Measurements from ENCODE around the gene HUWE1.
"Not testable (repeated sequence)": the region's sequence is repeated elsewhere in the genome, so short reads cannot be mapped to it uniquely, and the experiment has no call there.

HUWE1 gene, protein sequence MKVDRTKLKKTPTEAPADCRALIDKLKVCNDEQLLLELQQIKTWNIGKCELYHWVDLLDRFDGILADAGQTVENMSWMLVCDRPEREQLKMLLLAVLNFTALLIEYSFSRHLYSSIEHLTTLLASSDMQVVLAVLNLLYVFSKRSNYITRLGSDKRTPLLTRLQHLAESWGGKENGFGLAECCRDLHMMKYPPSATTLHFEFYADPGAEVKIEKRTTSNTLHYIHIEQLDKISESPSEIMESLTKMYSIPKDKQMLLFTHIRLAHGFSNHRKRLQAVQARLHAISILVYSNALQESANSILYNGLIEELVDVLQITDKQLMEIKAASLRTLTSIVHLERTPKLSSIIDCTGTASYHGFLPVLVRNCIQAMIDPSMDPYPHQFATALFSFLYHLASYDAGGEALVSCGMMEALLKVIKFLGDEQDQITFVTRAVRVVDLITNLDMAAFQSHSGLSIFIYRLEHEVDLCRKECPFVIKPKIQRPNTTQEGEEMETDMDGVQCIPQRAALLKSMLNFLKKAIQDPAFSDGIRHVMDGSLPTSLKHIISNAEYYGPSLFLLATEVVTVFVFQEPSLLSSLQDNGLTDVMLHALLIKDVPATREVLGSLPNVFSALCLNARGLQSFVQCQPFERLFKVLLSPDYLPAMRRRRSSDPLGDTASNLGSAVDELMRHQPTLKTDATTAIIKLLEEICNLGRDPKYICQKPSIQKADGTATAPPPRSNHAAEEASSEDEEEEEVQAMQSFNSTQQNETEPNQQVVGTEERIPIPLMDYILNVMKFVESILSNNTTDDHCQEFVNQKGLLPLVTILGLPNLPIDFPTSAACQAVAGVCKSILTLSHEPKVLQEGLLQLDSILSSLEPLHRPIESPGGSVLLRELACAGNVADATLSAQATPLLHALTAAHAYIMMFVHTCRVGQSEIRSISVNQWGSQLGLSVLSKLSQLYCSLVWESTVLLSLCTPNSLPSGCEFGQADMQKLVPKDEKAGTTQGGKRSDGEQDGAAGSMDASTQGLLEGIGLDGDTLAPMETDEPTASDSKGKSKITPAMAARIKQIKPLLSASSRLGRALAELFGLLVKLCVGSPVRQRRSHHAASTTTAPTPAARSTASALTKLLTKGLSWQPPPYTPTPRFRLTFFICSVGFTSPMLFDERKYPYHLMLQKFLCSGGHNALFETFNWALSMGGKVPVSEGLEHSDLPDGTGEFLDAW (N-terminal part only)

DNA sequence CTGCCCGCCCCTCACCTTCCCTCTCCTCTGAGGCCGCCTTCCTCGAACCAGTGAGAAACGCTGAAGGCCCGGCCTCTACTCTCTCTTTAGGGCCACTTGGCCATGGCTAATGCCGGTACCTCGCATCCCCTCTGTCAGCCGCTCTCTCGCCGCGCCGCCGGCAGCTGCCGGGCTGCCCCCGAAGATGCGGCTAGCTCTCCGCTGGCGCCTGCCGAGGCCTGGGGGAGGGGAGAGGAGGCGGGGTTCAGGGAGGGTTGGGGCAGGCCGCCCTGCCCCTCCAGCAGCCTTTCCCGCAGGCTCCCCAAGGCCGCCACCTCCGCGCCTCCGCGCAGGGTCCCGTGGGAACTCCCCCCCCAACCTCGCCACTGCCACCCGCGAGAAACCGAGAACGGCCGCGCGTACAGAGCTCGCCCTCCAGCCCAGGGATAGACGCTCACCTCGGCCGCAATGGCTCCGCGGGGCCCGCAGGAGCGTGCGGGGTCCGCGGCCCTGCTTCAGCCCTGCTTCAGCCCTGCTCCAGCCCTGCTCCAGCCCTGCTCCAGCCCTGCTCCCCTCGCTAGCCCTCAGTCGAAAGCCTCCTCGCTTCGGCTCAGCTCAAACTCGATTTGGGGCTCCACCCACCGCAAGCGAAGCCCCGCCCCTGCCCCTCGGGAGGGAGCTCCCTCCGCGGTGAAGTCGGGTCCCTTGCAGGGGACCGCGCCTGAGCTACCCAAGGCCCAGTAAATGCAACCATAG, at the start of gene HUWE1:
TSS of gene HUWE1 (minus strand) at position 569 of the 735 bp plus-strand sequence. CDS start 32,612 bp downstream, outside the sequence.
- peak; percentile 86 for DNase-seq

DNA sequence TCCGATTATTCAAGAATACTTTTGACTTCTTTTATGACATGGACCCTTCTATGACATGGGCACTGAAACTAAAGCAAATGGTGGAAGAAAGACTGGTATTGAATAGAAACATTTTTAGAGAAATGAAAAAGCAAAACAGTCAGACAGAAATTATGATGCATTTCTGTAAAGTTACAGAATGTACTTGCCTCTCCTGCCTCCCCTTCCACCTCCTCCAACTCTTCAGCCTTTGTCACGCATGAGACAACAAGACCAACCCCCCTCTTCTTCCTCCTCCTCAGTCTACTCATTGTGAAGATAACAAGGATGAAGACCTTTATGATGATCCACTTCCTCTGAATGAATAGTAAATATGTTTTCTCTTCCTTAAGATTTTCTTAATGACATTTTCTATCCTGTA, 46.3 kb upstream of the HUWE1 start:
- no peak for DNase-seq

DNA sequence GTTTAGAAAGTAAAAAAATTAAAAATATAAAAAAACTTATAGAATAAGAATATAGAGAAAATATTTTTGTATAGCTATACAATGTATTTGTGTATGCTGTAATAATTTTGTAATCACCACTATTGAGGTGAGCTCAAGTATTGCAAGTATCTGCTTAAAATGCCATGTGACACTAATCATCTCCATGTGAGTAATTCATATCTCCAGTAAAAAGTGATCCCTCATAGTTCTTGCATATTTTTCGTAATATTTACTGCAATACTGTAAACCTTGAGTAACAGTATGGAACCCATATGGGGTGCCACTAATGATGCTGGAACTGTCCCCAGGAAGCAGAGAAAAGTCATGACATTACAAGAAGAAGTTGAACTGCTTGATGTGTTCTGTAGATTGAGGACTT, 43.2 kb upstream of the HUWE1 start:
- no peak for DNase-seq

DNA sequence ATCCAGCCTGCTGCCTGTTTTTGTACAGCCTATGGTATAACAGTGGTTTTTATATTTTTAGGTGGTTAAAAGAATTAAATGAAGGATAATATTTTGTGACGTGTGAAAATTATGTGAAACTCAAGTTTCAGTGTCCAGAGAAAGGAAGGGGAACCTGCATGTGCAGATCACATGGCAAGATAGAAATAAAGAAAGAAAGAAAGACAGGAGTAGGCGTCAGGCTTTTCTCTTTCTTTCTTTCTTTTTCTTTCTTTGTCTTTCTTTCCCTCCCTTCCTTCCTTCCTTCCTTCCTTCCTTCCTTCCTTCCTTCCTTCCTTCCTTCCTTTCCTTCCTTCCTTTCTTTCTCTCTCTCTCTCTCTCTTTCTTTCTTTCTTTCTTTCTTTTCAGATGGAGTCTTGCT, 42.0 kb upstream of the HUWE1 start:
- DNase-seq: no peak

DNA sequence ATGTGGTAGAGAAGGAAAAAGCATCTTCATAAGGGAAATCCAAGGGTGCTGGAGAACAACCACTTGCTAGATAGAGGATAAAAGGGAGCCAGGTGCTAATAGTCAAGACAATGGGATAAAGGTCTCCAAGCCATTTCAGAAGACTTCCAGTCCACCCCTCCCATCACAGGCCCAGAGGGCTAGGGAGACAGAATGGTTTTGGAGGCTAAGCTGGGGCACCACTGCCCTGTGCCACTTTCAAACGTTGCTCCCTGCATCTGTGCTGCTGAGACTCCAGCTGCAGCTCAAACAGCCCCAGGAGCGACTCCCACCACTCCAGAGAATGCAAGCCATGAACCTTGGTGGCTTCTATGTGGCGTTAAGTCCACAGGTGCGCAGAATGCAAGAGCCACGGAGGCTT, 38.4 kb upstream of the HUWE1 start:
- no peak for DNase-seq

DNA sequence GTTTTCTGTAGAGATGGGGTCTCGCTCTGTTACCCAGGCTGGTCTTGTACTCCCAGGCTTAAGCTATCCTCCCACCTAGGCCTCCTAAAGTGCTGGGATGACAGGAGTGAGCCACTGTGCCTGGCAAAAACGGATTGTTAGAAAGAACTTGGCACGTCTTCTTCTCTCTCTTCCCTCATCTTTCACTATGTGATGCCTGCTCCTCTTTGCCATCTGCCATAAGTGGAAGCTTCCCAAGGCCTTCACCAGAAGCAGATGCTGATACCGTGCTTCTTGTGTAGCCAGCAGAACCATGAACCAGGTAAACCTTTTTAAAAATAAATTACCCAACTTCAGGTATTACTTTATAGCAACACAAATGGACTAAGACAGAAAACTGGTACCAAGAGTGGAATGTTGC, 36.9 kb upstream of the HUWE1 start:
- DNase-seq: no peak

DNA sequence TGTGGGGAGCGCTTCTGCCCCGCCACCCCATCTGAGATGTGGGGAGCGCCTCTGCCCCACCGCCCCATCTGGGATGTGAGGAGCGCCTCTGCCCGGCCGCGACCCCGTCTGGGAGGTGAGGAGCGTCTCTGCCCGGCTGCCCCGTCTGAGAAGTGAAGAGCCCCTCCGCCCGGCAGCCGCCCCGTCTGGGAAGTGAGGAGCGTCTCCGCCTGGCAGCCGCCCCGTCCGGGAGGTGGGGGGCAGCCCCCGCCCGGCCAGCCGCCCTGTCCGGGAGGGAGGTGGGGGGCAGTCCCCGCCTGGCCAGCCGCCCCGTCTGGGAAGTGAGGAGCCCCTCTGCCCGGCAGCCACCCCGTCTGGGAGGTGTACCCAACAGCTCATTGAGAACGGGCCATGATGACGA, 35.1 kb upstream of the HUWE1 start:
- not testable (repeated sequence) for DNase-seq

DNA sequence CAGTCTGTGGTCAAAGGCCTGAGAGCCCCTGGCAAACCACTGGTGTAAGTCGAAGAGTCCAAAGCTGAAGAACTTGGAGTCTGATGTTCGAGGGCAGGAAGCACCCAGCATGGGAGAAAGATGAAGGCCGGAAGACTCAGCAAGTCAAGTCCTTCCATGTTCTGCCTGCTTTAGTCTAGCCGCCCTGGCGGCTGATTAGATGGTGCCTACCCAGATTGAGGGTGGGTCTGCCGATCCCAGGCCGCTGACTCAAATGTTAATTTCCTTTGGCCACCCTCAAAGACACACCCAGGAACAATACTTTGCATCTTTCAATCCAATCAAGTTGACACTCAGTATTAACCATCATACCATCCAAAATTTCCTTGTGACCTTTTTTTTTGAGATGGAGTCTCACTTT, 33.1 kb upstream of the HUWE1 start:
- not testable (repeated sequence) for DNase-seq

DNA sequence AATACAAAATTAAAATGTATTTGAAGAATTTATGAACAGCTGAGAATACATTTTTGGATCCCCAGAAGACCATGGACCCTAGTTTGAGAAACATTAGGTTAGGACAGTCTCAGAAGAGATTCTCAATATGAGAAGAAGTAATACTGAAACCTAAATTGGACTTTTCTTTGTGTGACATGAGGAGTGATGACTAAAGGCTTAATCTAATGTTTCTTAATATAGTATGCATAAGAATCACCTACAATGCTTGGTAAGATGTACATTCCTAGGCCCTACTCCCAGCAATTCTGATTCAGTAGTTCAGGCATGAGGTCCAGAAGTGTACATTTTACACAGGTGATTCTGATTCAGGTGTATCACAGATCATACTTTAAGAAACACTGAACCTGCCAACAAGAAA, 31.6 kb upstream of the HUWE1 start:
- DNase-seq: no peak

DNA sequence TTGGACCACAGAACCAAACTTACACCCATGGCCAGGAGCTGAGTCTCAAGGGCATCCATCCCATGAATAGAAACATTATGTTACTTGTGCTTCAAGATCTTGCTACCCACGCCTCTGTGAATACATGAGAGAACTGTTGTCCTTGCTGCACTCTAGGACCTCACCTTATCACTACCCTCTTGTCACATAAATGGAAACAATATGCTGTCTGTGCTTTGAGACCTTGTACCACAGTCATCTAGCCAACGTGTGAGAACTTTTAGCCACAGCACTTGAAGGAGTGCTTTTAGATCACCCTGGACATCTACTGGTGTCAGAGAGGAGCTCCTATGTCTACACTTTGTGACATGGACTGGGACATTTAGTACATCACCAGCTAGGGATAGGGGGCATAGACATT, 30.7 kb upstream of the HUWE1 start:
- no peak for DNase-seq

DNA sequence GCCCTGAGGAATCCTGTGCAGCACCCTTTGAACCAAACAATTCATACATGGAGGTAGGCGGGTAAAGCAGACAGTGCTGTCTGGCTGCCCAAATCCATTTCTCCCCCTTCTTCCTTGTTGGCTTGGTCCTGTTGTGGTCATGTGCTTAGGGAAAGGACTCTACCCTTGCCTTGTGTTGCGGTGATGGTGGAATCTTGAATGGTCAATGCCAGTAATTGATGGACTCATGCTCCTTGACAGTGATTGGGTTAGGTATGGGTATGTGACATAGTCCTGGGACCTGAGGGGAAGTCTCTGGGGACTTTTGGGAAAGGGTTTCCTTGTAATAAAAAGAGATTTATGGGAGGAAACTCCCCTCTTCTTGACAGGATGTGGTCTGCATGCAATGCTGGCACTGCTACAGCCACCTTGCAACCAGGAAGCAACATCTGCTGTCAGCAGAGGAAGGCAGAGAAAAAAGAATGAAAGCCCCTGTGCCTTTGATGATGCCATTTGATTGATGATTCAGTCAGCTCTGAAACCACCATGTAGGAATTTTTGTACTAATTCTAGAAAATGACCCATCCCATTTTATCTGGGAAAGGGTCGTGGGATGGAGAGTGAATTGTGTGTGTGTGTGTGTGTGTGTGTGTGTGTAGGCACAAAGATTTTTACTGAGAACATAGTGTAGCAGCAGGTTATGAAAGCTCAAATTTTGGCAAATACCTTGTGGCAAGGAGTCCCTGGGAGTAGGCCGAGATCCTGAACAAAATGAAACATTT, 30.0 kb upstream of the HUWE1 start:
- no peak for DNase-seq

DNA sequence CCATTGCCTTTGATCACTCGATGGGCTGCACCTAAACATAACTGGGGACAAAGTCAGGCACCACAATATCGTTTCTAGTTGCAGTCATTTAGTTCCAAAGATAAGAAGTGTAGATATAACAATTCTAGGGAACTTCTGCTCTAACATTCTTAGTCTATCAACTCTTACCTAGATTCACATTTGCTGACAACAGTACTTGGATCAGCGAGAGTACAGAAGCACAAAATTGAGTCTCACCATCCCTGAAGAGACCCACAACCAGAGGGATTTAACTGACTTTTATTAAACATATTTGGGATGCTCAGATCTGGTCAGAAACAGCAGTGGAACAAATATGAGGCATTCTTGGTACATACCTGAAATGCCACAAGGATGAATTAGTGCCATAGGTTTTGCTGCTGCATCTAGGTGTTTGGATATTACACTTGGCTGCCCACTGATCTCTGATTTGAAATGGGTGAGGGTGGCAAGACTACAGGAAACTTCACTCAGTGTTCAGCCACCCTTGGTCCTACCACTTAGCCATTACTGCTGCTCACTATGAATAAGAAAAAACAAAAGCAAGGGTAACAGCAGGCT, 28.9 kb upstream of the HUWE1 start:
- no peak for DNase-seq

DNA sequence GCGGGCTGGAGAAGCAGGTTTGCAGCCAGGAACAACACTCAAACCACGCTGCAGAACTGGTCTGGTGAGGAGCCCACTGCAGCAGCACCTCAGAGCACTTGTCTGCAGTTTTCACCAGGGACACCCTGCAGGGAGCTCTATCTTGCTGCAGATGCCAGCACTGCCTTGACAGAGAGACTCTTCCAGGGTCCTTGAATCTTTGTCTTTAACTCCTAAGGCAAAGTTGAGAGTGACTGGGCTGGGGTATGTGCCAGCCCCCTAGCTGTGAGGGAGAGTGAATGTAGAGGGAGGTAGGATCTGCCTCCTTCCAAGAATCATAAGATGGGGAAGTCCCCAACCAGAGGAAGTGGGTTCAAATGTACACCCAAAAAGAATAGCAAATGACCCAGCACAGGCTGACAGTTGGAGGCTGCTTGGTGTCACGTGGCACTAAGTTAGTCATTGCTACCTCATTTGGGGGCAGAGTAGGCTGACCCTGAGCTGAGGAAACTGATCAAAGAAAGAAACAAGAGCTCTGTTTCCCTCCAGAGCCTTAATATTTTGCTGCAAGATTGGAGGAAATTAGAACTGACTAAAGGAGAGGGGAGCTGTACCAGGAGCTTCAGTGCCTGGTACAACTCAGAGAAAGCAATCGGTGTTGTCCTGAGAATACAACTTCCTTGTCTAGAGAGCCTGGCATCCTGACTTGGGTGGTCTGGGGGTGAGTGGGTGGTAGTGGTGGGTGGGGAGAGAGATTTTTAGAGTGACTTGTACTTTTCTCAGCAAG, 28.2 kb upstream of the HUWE1 start:
- no peak for DNase-seq

DNA sequence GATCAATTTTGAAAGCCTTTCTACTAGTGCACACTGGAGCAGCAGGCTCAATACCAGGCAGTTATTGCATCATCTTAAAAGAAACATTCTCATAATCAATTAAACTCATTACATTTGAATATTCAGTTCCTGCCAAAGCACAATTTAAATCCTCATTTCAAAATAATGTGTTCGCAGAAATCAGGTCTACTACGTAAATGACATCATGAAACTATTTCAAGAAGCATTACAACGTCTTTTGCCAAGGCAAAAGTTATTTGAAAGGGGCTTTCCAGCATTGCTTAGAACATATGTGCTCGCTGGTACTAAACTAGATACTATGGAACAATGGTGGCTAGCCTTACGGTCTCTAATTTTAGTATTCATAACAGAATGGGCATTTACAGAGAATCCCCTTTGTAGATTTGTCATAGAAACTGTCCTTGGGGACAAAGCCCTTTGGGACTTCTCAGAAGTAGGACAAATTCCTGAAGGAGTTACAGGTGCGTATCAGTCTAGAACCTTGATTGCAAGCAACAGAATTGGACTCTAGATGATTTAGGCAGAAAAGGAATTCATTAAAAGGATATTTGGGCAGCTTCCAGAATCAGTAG, 27.6 kb upstream of the HUWE1 start:
- DNase-seq: no peak

DNA sequence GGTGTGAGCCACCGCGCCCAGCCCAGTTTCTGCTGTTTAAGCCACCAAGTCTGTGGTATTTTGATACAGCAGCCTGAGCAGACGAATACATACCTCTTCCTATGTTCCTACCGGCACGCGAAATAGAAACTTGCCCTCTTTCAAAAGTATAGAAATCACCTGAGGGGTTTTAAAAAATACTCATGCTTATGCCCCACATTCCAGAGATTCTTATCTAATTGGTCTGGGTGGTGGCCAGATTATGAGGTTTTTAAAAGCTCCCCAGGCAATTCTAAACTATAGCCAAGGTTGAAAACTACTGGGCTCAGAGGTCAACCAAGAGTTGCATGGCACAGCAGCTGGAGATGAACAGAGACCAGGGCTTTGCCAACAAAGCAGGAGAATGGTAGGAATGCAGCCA, 24.9 kb upstream of the HUWE1 start:
- no peak for DNase-seq

DNA sequence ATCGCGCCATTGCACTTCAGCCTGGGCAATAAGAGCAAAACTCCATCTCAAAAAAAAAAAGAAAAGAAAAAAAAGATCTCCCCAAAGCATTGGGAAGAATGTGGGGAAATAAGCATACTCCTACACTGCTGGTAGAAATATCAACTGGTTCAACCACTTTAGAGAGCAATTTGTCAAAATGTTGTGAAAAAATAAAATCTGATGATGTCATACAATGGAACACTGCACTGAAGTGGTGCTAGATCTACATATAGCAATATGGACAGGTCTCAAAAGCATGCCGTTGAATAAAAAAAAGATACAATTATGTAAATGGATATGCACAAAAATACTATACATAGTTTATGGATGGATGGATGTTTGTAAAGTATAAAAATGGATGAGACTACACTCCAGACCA, 18.3 kb upstream of the HUWE1 start:
- no peak for DNase-seq

DNA sequence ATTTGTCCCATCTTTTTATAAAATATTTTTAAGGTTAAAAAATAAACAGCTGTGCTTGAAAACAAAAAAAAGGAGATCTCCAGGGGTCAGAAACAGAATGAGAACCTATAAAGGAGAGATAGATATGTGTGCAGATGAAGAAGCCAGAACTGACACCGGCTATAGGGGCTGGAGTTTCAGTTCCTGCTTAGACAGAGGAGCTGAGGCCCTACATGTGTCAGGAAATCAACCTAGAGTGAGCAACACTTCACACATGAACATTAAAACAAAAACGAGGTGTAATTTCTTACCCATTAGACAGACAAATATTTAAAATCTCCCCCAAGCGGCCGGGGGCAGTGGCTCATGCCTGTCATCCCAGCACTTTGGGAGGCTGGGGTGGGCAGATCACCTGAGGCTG, 17.8 kb upstream of the HUWE1 start:
- no peak for DNase-seq

DNA sequence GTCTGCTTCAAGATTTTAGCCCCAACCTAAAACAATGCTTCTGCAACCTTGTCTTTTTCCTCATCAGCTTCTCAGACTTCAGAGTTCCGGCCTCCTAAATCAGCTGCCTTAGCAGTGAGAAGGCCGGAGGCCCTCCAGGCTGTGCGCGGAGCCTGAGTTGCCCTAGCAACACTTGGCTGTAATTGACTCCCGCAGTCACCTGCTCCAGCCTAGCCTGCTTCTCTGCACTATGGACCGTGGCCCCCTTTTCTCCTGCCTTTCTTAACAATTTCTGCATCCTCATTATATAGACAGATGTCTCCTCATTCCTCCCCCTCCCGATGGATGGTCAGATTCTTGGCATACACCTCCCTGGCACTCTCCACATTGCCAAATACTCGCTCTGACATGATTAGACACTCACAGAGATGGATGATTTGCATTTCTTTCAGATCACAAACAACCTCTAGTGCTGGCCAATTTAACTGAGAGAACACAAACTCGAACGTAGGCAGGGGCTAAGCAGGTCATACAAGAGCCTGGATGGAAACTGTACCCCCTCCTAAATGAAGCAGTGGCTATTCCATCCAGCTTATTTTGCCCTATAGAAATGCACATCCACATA, 9.5 kb upstream of the HUWE1 start:
- peak; percentile 81 for DNase-seq

DNA sequence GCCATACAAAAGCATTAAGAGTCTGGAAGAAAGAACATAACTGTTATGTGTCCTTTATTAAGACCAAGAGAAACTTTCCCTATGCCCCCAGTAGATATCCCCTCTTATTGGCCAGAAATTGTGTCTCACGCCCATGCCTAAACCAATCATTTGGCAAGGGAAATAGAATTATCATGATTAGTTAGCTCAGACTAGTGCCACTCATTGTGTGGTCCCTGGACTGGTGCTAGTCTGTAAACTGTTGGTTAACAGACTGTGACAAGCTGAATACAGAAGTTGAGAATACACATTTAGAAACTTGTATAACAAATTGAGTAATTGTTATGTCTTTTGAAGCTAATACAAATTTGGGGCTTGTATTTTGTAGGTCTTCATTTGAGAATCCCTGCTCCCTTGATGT, 8.1 kb upstream of the HUWE1 start:
- no peak for DNase-seq

DNA sequence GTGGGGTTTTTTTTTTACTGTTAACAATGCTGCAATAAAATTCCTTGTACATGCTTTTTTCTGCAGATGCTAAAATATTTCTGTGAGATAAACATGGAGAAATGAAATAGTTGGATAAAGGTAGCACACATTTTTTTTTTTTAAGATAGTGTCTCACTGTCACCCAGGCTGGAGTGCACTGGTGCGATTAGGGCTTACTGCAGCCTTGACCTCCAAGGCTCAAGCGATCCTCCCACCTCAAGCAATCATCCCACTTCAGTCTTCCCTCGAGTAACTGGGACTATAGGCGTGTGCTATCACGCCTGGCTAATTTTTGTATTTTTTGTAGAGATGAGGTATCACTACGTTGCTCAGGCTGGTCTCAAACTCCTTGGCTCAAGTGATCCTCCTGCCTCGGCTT, 1.8 kb upstream of the HUWE1 start:
- DNase-seq: no peak

All from NCI-H1092 treated with DMSO at 0.1 percent for 48 hours (cell line).